CD14-positive monocyte (primary cell): ENCODE data around the gene TULP1. TPM values are rescaled to one million over a fixed set of nuclear protein-coding genes. Genes with fewer than 3 reads are reported as not detected.

ENCODE experiments used
- DNase-seq, 3 donors: peaks; one replicate each; pipeline ENCODE4 v3.0.0-alpha.2; 2011 to 2022
- H2AFZ ChIP-seq: 2 replicates; pipeline ENCODE4 v1.6.0; 2012; ENCODE audit warnings: mild to moderate bottlenecking, low read depth, low read length, inconsistent platforms; ENCODE audit not compliant: insufficient read depth, poor library complexity, severe bottlenecking
- H3K27ac ChIP-seq, 2 donors: 1 replicate in 1 of 2; 2 replicates in 1 of 2; pipeline ENCODE4 v1.5.1; 2012 to 2013; ENCODE audit warnings: low read length in 2 of 2, control low read depth in 1 of 2, inconsistent platforms in 1 of 2, low read depth in 1 of 2, mild to moderate bottlenecking in 1 of 2
- H3K27me3 ChIP-seq, 2 donors: one replicate each; pipeline versions ENCODE4 v1.6.0 to v1.6.1; 2011 to 2013; ENCODE audit warnings: low read length in 2 of 2; ENCODE audit not compliant: control insufficient read depth in 2 of 2, insufficient read depth in 2 of 2
- H3K36me3 ChIP-seq, 2 donors: replicated peaks in 1 of 2; 1 replicate in 1 of 2; 2 replicates in 1 of 2; pipeline versions ENCODE4 v1.5.1 to v1.6.1; 2012 to 2013; ENCODE audit warnings: low read length in 2 of 2, control low read depth in 1 of 2, inconsistent platforms in 1 of 2, mild to moderate bottlenecking in 1 of 2; ENCODE audit not compliant: insufficient read depth in 2 of 2, control insufficient read depth in 1 of 2
- H3K4me1 ChIP-seq, 2 donors: 1 replicate in 1 of 2; 2 replicates in 1 of 2; pipeline versions ENCODE4 v1.5.1 to v1.6.1; 2012 to 2013; ENCODE audit warnings: low read length in 2 of 2, control low read depth in 1 of 2, inconsistent platforms in 1 of 2, mild to moderate bottlenecking in 1 of 2, moderate library complexity in 1 of 2; ENCODE audit not compliant: insufficient read depth in 2 of 2, control insufficient read depth in 1 of 2
- H3K4me2 ChIP-seq: replicated peaks from 2 replicates; pipeline ENCODE3; 2012; ENCODE audit warnings: low read length, moderate library complexity, mild to moderate bottlenecking; ENCODE audit not compliant: poor library complexity, severe bottlenecking; ENCODE audit errors: extremely low read depth
- H3K4me3 ChIP-seq, 3 experiments: fragments of 200-600 bp in 1 of 3; sonication (generic) in 1 of 3; replicated peaks in 1 of 3; 1 replicate in 2 of 3; 2 replicates in 1 of 3; pipeline ENCODE4 v1.5.1; 2011 to 2013; ENCODE audit warnings: low read length in 3 of 3, mild to moderate bottlenecking in 3 of 3, control low read depth in 2 of 3, low read depth in 2 of 3, inconsistent platforms in 1 of 3, moderate library complexity in 1 of 3
- H3K79me2 ChIP-seq: 2 replicates; pipeline ENCODE4 v1.6.0; 2012; ENCODE audit warnings: mild to moderate bottlenecking, control low read depth, inconsistent platforms, low read length, moderate library complexity; ENCODE audit not compliant: insufficient read depth
- H3K9ac ChIP-seq: 2 replicates; pipeline ENCODE4 v1.6.0; 2017; ENCODE audit warnings: low read length, mild to moderate bottlenecking; ENCODE audit not compliant: insufficient read depth, poor library complexity, severe bottlenecking
- H3K9me3 ChIP-seq, 2 donors: replicated peaks in 1 of 2; 1 replicate in 1 of 2; 2 replicates in 1 of 2; pipeline versions ENCODE4 v1.5.1 to v1.6.1; 2012 to 2013; ENCODE audit warnings: low read length in 2 of 2, control low read depth in 1 of 2; ENCODE audit not compliant: control insufficient read depth in 1 of 2, insufficient read depth in 1 of 2
- H4K20me1 ChIP-seq: 2 replicates; pipeline ENCODE4 v1.6.0; 2012; ENCODE audit warnings: mild to moderate bottlenecking, low read length, control low read depth, moderate library complexity; ENCODE audit not compliant: insufficient read depth
- H3K27ac Mint-ChIP-seq, 7 donors: one replicate each; pipeline ENCODE4 v1.8.0; 2020; ENCODE audit warnings: mild to moderate bottlenecking in 7 of 7, mixed read lengths in 7 of 7, moderate library complexity in 6 of 7, inconsistent platforms in 2 of 7
- H3K27me3 Mint-ChIP-seq, 3 donors: one replicate each; pipeline ENCODE4 v1.8.0; 2021 to 2022; ENCODE audit warnings: low read depth in 3 of 3, mild to moderate bottlenecking in 3 of 3, mixed read lengths in 3 of 3, moderate library complexity in 3 of 3, inconsistent platforms in 1 of 3
- H3K36me3 Mint-ChIP-seq, 2 donors: one replicate each; pipeline ENCODE4 v1.8.0; 2020; ENCODE audit warnings: mixed read lengths in 2 of 2, inconsistent platforms in 1 of 2, mild to moderate bottlenecking in 1 of 2
- H3K4me1 Mint-ChIP-seq: one replicate; pipeline ENCODE4 v1.8.0; 2020; ENCODE audit warnings: mild to moderate bottlenecking, mixed read lengths
- H3K4me3 Mint-ChIP-seq, 2 donors: one replicate each; pipeline ENCODE4 v1.8.0; 2020; ENCODE audit warnings: mild to moderate bottlenecking in 2 of 2, mixed read lengths in 2 of 2, moderate library complexity in 1 of 2
- H3K9me3 Mint-ChIP-seq, 7 donors: one replicate each; pipeline ENCODE4 v1.8.0; 2020 to 2022; ENCODE audit warnings: mixed read lengths in 7 of 7, mild to moderate bottlenecking in 6 of 7, moderate library complexity in 6 of 7, inconsistent platforms in 2 of 7
- CTCF ChIP-seq: fragments of 200-600 bp; IDR thresholded peaks from one replicate; pipeline ENCODE4 v1.8.0; 2022; ENCODE audit warnings: antibody characterized with exemption, mild to moderate bottlenecking
- WGBS: methylation state at CpG from one replicate; pipeline ENCODE4 v1.1.5; 2013; ENCODE audit warnings: missing lambda C conversion rate; ENCODE audit not compliant: insufficient coverage; 5-methylcytosine and 5-hydroxymethylcytosine counted together
- intact Hi-C, 2 donors: fragments of 100-400 bp; cut with micrococcal nuclease; formaldehyde crosslinking; loops; one replicate each; pipeline versions ENCODE4 v1.15.0 to v1.15.1; 2023
- polyA plus RNA-seq, 3 donors: library from polyadenylated mRNA; depleted of rRNA in 1 of 3; unstranded in 2 of 3; stranded (reverse) in 1 of 3; fragments of 300-500 nt in 2 of 3; fragments of >200 nt in 1 of 3; fragmentation: Illumina TruSeq in 2 of 3; gene quantifications; 1 replicate in 2 of 3; 2 replicates in 1 of 3; pipeline ENCODE4 v1.2.3, GENCODE V29; 2012 to 2021

Gene TULP1
- polyA plus RNA-seq, 3 donors = not detected

GRCh38 chr6:35532126-35532525, 19.4 kb upstream of the TULP1 start:
- Histone ChIP-seq H4K20me1 (no peaks in the 10 kb centered on the region), H3K27me3 (no peaks in the 10 kb centered on the region), H3K9me3 (no peaks in the 10 kb centered on the region), H3K4me2 (no peak overlapping the region), H3K36me3 (no peaks in the 10 kb centered on the region), H2AFZ (no peak overlapping the region), H3K4me3 (no peak overlapping the region), H3K9ac (no peak overlapping the region), H3K27ac (no peak overlapping the region), H3K79me2 (no peaks in the 10 kb centered on the region), H3K4me1 (no peaks in the 10 kb centered on the region)
- Mint-ChIP-seq H3K4me3 (no peak overlapping the region), H3K27ac (no peak overlapping the region), H3K36me3 (no peaks in the 10 kb centered on the region), H3K9me3 (peaks cover 0 to 2% (median 0%) of the 10 kb centered on the region in 7 donors), H3K27me3 (peaks cover 4 to 13% (median 7%) of the 10 kb centered on the region in 3 donors), H3K4me1 (peaks cover 4% of the 10 kb centered on the region)
- DNase-seq = no peak
- intact Hi-C loops = no loop called here
- 96% methylated on average over 3 of the region's 4 CpGs for WGBS
- no peak for TF ChIP-seq CTCF

GRCh38 chr6:35524380-35525020, 11.8 kb upstream of the TULP1 start:
- Histone ChIP-seq H4K20me1 (no peaks in the 10 kb centered on the region), H3K9me3 (no peaks in the 10 kb centered on the region), H2AFZ (no peak overlapping the region), H3K27me3 (no peaks in the 10 kb centered on the region), H3K27ac (no peak overlapping the region), H3K9ac (no peak overlapping the region), H3K79me2 (no peaks in the 10 kb centered on the region), H3K36me3 (no peaks in the 10 kb centered on the region), H3K4me3 (no peak overlapping the region), H3K4me2 (no peak overlapping the region), H3K4me1 (peaks cover 0 to 4% of the 10 kb centered on the region in 2 donors)
- Mint-ChIP-seq H3K27me3 (peaks cover 10 to 15% (median 10%) of the 10 kb centered on the region in 3 donors), H3K4me3 (no peak overlapping the region), H3K9me3 (peaks cover 0 to 2% (median 0%) of the 10 kb centered on the region in 7 donors), H3K36me3 (no peaks in the 10 kb centered on the region), H3K27ac (no peak overlapping the region), H3K4me1 (peaks cover 10% of the 10 kb centered on the region)
- TF ChIP-seq CTCF = no peak
- intact Hi-C loops = loop anchor here (5.0 kb wide), 1 partner anchor 213 kb away; the partner anchor contains the start of gene ARMC12 (in 2 of the 2)
- DNase-seq = no peak
- WGBS = 88% methylated on average over 2 of the region's 3 CpGs
